WTC11 (cell line): ENCODE measurements around the gene FOXP1. TPM values are rescaled to one million over a fixed set of nuclear protein-coding genes. Genes with fewer than 3 reads are reported as not detected.

Source experiments
- ATAC-seq: fragments of 200-7000 bp; cut with Tn5 transposase; 2 replicates; pipeline ENCODE4 v1.10.0; 2021; ENCODE audit warnings: mild to moderate bottlenecking, moderate library complexity
- CTCF ChIA-PET: fragments of 300-600 bp; sonication (Branson Sonifier 250); formaldehyde crosslinking; loops from one replicate; lab custom pipeline; 2021; ENCODE audit warnings: antibody characterized with exemption; lab: Charles Lee
- POLR2A ChIA-PET: fragments of 350-600 bp; sonication (Branson Sonifier 250); formaldehyde crosslinking; loops from one replicate; lab custom pipeline; 2021; ENCODE audit warnings: antibody characterized with exemption; lab: Charles Lee
- DNase-seq: peaks from one replicate; pipeline ENCODE4 v3.0.0; 2021; ENCODE audit warnings: low spot score
- H3K27ac Mint-ChIP-seq: 2 replicates; pipeline ENCODE4 v1.8.0; 2021; ENCODE audit warnings: mixed read lengths
- H3K27me3 Mint-ChIP-seq: 2 replicates; pipeline ENCODE4 v1.8.0; 2021; ENCODE audit warnings: low read depth, mild to moderate bottlenecking, moderate library complexity, mixed read lengths
- H3K36me3 Mint-ChIP-seq: 2 replicates; pipeline ENCODE4 v1.8.0; 2021; ENCODE audit warnings: mixed read lengths
- H3K4me1 Mint-ChIP-seq: 2 replicates; pipeline ENCODE4 v1.8.0; 2022; ENCODE audit warnings: mixed read lengths
- H3K4me3 Mint-ChIP-seq: 2 replicates; pipeline ENCODE4 v1.8.0; 2021; ENCODE audit warnings: mild to moderate bottlenecking, moderate library complexity, mixed read lengths
- H3K9me3 Mint-ChIP-seq: 2 replicates; pipeline ENCODE4 v1.8.0; 2021; ENCODE audit warnings: mixed read lengths
- AFF4 ChIP-seq: sonication (generic); formaldehyde crosslinking; IDR thresholded peaks from 2 replicates; pipeline ENCODE4 v1.8.1; 2023; ENCODE audit warnings: mild to moderate bottlenecking, missing genetic modification reagents, borderline replicate concordance
- CREM ChIP-seq: sonication (generic); formaldehyde crosslinking; IDR thresholded peaks from 2 replicates; pipeline ENCODE4 v1.8.1; 2022; ENCODE audit warnings: mild to moderate bottlenecking, missing genetic modification reagents, moderate library complexity
- E2F1 ChIP-seq: sonication (generic); formaldehyde crosslinking; IDR thresholded peaks from 2 replicates; pipeline ENCODE4 v1.8.0; 2022; ENCODE audit warnings: mild to moderate bottlenecking, missing genetic modification reagents
- E2F4 ChIP-seq: sonication (generic); formaldehyde crosslinking; IDR thresholded peaks from 2 replicates; pipeline ENCODE4 v1.8.1; 2022; ENCODE audit warnings: low read depth, mild to moderate bottlenecking, moderate library complexity, missing genetic modification reagents, borderline replicate concordance
- E2F5 ChIP-seq: sonication (generic); formaldehyde crosslinking; IDR thresholded peaks from 2 replicates; pipeline ENCODE4 v1.8.1; 2022; ENCODE audit warnings: mild to moderate bottlenecking, moderate library complexity, missing genetic modification reagents
- EMX1 ChIP-seq: fragments of 250-450 bp; sonication (Bioruptor Pico); IDR thresholded peaks from 2 replicates; pipeline ENCODE4 v1.8.0; 2021; ENCODE audit warnings: mild to moderate bottlenecking
- ETV6 ChIP-seq: sonication (generic); formaldehyde crosslinking; IDR thresholded peaks from 2 replicates; pipeline ENCODE4 v1.8.1; 2022; ENCODE audit warnings: mild to moderate bottlenecking, missing genetic modification reagents
- FOXJ3 ChIP-seq: sonication (generic); formaldehyde crosslinking; IDR thresholded peaks from 2 replicates; pipeline ENCODE4 v1.9.0; 2021; ENCODE audit warnings: missing genetic modification reagents, mild to moderate bottlenecking, borderline replicate concordance
- FOXK1 ChIP-seq: sonication (generic); formaldehyde crosslinking; IDR thresholded peaks from 2 replicates; pipeline ENCODE4 v1.8.0; 2022; ENCODE audit warnings: mild to moderate bottlenecking, moderate library complexity, missing genetic modification reagents
- FOXP1 ChIP-seq: sonication (generic); formaldehyde crosslinking; IDR thresholded peaks from 2 replicates; pipeline ENCODE4 v1.8.0; 2022; ENCODE audit warnings: missing genetic modification reagents, mild to moderate bottlenecking, moderate library complexity, borderline replicate concordance
- FOXP4 ChIP-seq: sonication (generic); formaldehyde crosslinking; IDR thresholded peaks from 2 replicates; pipeline ENCODE4 v1.8.0; 2022; ENCODE audit warnings: mild to moderate bottlenecking, missing genetic modification reagents
- MYBL2 ChIP-seq: sonication (generic); formaldehyde crosslinking; IDR thresholded peaks from 2 replicates; pipeline ENCODE4 v1.8.1; 2023; ENCODE audit warnings: mild to moderate bottlenecking, moderate library complexity, missing genetic modification reagents
- NFYB ChIP-seq: sonication (generic); formaldehyde crosslinking; conservative IDR thresholded peaks from 2 replicates; pipeline ENCODE4 v1.8.0; 2022; ENCODE audit warnings: low read depth, missing genetic modification reagents
- NR3C1 ChIP-seq: sonication (generic); formaldehyde crosslinking; conservative IDR thresholded peaks from 2 replicates; pipeline ENCODE4 v1.8.1; 2023; ENCODE audit warnings: low read depth, mild to moderate bottlenecking, missing genetic modification reagents
- SMAD4 ChIP-seq: sonication (generic); formaldehyde crosslinking; IDR thresholded peaks from 2 replicates; pipeline ENCODE4 v1.8.0; 2022; ENCODE audit warnings: mild to moderate bottlenecking, missing genetic modification reagents
- SOX15 ChIP-seq: fragments of 250-450 bp; sonication (Bioruptor Pico); IDR thresholded peaks from 2 replicates; pipeline ENCODE4 v1.9.0; 2021; ENCODE audit warnings: mild to moderate bottlenecking
- SP1 ChIP-seq: sonication (generic); formaldehyde crosslinking; conservative IDR thresholded peaks from 2 replicates; pipeline ENCODE4 v1.8.1; 2022; ENCODE audit warnings: missing genetic modification reagents
- USF2 ChIP-seq: sonication (generic); formaldehyde crosslinking; IDR thresholded peaks from 2 replicates; pipeline ENCODE4 v1.8.1; 2023; ENCODE audit warnings: mild to moderate bottlenecking, missing genetic modification reagents, moderate library complexity
- ZNF425 ChIP-seq: fragments of 250-450 bp; sonication (Bioruptor Pico); conservative IDR thresholded peaks from 2 replicates; pipeline ENCODE4 v1.9.0; 2021; ENCODE audit warnings: mild to moderate bottlenecking
- ZNF671 ChIP-seq: fragments of 250-450 bp; sonication (Bioruptor Pico); IDR thresholded peaks from 2 replicates; pipeline ENCODE4 v1.8.0; 2021; ENCODE audit warnings: mild to moderate bottlenecking
- total RNA-seq: library from RNA; stranded (reverse); gene quantifications from 3 replicates; pipeline ENCODE4 v1.2.3, GENCODE V29; 2021

The FOXP1 gene
- total RNA-seq, 1 experiment from 2014 or later = 25.8 TPM

GRCh38 chr3:71307991-71308697 is 275.4 kb downstream of the FOXP1 start (continued):
- no peak for TF ChIP-seq E2F1 (CRISPR knock-in tag)
- no peak for TF ChIP-seq SOX15 (CRISPR knock-in tag)
- TF ChIP-seq ETV6 = no peak
- no peak for TF ChIP-seq MYBL2
- TF ChIP-seq NFYB (CRISPR knock-in tag) = no peak
- TF ChIP-seq EMX1 (CRISPR knock-in tag) = no peak
- TF ChIP-seq ZNF671 = no peak
- no peak for TF ChIP-seq NR3C1
- no peak for TF ChIP-seq FOXJ3 (CRISPR knock-in tag)
- TF ChIP-seq SMAD4 (CRISPR knock-in tag) = no peak

- Mint-ChIP-seq H3K9me3 (no peaks in the 10 kb centered on the region), H3K36me3 (no peaks in the 10 kb centered on the region), H3K27me3 (0 out of 2 replicates have a peak, but pooled peaks cover 3% of the 10 kb centered on the region), H3K4me3 (peak overlapping the region; percentile 87), H3K4me1 (peaks cover 87% of the 10 kb centered on the region), H3K27ac (peak overlapping the region; percentile 99)
- peak; percentile 77 for DNase-seq
- ChIA-PET CTCF (no interaction called here), POLR2A (no interaction called here)
- peak; percentile 97 for ATAC-seq
- TF ChIP-seq ETV6 = peak; percentile 64
- peak; percentile 45; the same call in 1 of the 2 replicates for TF ChIP-seq FOXK1 (CRISPR knock-in tag)
- TF ChIP-seq USF2 (CRISPR knock-in tag) = no peak
- TF ChIP-seq ZNF425 (CRISPR knock-in tag) = no peak
- no peak for TF ChIP-seq NR3C1
- TF ChIP-seq CREM (CRISPR knock-in tag) = 0 out of 2 replicates have a peak, but pooled peaks have one; percentile 42
- TF ChIP-seq AFF4 (CRISPR knock-in tag) = no peak
- TF ChIP-seq FOXP1 (CRISPR knock-in tag) = 0 out of 2 replicates have a peak, but pooled peaks have one; percentile 38
- peak; percentile 95; the same call in 1 of the 2 replicates for TF ChIP-seq FOXP4 (CRISPR knock-in tag)
- TF ChIP-seq SP1 (CRISPR knock-in tag) = peak; percentile 39; the same call in 1 of the 2 replicates
- TF ChIP-seq E2F5 (CRISPR knock-in tag) = no peak
- no peak for TF ChIP-seq E2F4 (CRISPR knock-in tag)
Observed at GRCh38 chr3:71305231-71306206, 278.0 kb downstream of the FOXP1 start.
